Activated naive CD4-positive, alpha-beta T cell (primary cell): ENCODE measurements around the gene TRIM54.
A peak's percentile ranks its signal among the peaks of the same experiment; 100 is the strongest.

ENCODE experiments used
- DNase-seq, 4 experiments: peaks; one replicate each; lab custom pipeline; 2025; lab: John Stamatoyannopoulos, UW

TRIM54 gene

GRCh38 chr2:27281855-27282559, at the start of gene TRIM54:
TRIM54 (plus strand) TSS chr2:27282429; CDS start chr2:27282732, 303 bp downstream.
- no peak for DNase-seq

GRCh38 chr2:27233341-27233740, 48.9 kb upstream of the TRIM54 start:
- DNase-seq = no peak

GRCh38 chr2:27236136-27236535, 46.1 kb upstream of the TRIM54 start:
- no peak for DNase-seq

- no peak for DNase-seq
These were observed 45.6 kb upstream of the TRIM54 start for GRCh38 chr2:27236626-27237025.

- DNase-seq = no peak
These were observed 44.8 kb upstream of the TRIM54 start for GRCh38 chr2:27237341-27237945.

- no peak for DNase-seq
These were observed 43.3 kb upstream of the TRIM54 start for GRCh38 chr2:27238976-27239375.

- no peak for DNase-seq
These were observed 41.8 kb upstream of the TRIM54 start for GRCh38 chr2:27240406-27240805.

GRCh38 chr2:27241761-27242613, 40.2 kb upstream of the TRIM54 start:
- no peak for DNase-seq

GRCh38 chr2:27242614-27242951, 39.6 kb upstream of the TRIM54 start:
- DNase-seq = no peak

- no peak for DNase-seq
These were observed 38.7 kb upstream of the TRIM54 start for GRCh38 chr2:27243391-27244130.

GRCh38 chr2:27245116-27245515, 37.1 kb upstream of the TRIM54 start:
- no peak for DNase-seq

- no peak for DNase-seq
These were observed 36.6 kb upstream of the TRIM54 start for GRCh38 chr2:27245626-27246025.

GRCh38 chr2:27247893-27248292, 34.3 kb upstream of the TRIM54 start:
- no peak for DNase-seq

GRCh38 chr2:27249159-27249890, 32.9 kb upstream of the TRIM54 start:
- no peak for DNase-seq

GRCh38 chr2:27249891-27250651, 32.2 kb upstream of the TRIM54 start:
- peak in 1 of 4 experiments; percentile 41 for DNase-seq

GRCh38 chr2:27250652-27251379, 31.4 kb upstream of the TRIM54 start:
- no peak for DNase-seq

- no peak for DNase-seq
These were observed 30.5 kb upstream of the TRIM54 start for GRCh38 chr2:27251766-27252165.

- DNase-seq = no peak
These were observed 27.0 kb upstream of the TRIM54 start for GRCh38 chr2:27255187-27255586.

GRCh38 chr2:27255660-27256059, 26.6 kb upstream of the TRIM54 start:
- DNase-seq = no peak

GRCh38 chr2:27256855-27257454, 25.3 kb upstream of the TRIM54 start:
- no peak for DNase-seq
